Activated T-cell treated with anti-CD3 and anti-CD28 coated beads for 24 hours (primary cell): ENCODE data around the gene TMEM63C.
A peak's percentile ranks its signal among the peaks of the same experiment; 100 is the strongest.

Source experiments
- DNase-seq: peaks from one replicate; pipeline ENCODE4 v3.0.0-alpha.2; 2020; ENCODE audit warnings: low read depth

Gene TMEM63C

GRCh38 chr14:77197988-77198387 lies 16.4 kb downstream of the TMEM63C start:
- DNase-seq: no peak

- no peak for DNase-seq
Measured at GRCh38 chr14:77198561-77198960, 17.0 kb downstream of the TMEM63C start.

DNA sequence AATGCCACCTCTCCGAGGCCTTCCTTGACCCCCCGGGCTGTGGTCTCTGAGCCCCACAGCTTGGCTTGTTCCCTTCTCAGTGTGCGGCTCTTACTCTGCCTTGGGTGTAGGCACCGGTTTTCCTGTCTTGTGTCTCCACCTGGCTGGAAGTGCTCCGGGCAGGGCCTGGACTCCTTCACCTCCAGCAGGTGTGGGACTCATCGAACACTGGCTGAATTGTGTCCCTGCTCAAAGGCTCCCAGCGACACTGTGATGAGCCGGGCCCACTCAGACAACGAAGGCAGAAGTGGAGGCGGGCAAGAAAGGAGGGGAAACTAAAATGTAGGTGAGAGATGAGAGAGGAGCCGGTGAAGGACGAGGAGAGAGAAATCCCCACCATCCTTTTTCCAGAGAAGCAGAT lies 18.0 kb downstream of the TMEM63C start:
- no peak for DNase-seq

- DNase-seq: no peak
Measured at GRCh38 chr14:77200406-77200985, 18.9 kb downstream of the TMEM63C start.

GRCh38 chr14:77201696-77202095 lies 20.1 kb downstream of the TMEM63C start:
- no peak for DNase-seq

DNA sequence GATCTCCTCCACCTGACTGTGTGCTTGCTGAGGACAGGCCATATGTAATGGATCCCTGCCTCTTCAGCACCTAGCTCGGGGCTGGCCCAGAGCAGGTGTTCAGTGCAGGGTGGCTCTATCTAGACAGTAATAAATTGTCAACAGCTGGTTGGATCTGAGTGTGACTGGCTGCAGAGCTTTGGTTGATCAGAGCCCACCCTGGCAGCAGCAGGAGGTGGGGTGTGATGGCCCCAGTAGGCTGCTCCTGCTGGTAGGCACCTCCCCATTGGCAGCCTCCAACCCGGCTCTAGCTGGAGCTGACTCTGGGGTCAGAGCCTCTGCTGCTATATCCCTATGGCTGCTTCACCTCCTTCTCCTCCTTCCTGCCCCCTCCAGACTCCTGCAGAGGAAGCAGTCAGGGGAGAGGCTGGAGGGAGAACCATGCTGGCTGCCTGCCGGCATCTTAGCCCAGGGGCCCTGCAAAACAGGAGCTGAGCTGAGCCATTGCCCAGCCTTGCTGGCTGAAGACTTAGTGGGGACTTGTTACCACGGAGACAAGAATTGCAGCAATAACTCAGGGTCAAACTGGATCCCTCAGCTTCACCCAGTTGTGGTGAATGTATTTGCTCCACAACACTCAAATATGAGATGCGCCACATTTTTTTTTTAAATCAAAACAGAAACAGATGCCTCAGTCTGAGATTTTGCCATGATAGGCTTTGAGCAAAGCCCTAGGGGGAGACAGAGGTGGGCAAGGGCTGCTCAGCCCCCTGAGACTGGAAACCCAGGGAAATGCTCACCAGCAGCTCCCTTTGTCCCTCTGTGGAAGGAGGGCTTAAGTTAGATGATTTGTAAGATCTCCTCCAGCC lies 22.2 kb downstream of the TMEM63C start:
- no peak for DNase-seq

- no peak for DNase-seq
Measured at GRCh38 chr14:77204459-77204771, 22.8 kb downstream of the TMEM63C start.

DNA sequence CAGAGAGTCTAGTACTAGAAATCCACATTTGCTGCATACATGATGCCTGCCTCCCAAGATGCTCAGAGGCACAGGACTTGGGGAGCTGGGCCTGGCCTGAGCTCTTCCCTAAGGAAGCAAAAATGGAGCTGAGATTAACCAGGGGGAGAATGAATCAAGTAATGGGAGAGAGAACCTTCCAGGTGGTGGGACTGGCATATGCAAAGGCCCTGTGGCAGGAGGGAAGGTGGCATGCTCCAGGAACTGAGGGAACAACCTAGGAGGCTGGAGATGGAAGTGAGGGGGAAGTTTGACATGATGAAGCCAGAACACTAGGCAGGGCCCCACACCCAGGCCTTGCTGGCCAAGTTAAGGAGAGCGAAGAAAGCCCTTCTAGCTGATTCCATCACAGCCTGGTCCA lies 23.3 kb downstream of the TMEM63C start:
- DNase-seq: no peak

GRCh38 chr14:77205566-77205965 lies 24.0 kb downstream of the TMEM63C start:
- DNase-seq: no peak

DNA sequence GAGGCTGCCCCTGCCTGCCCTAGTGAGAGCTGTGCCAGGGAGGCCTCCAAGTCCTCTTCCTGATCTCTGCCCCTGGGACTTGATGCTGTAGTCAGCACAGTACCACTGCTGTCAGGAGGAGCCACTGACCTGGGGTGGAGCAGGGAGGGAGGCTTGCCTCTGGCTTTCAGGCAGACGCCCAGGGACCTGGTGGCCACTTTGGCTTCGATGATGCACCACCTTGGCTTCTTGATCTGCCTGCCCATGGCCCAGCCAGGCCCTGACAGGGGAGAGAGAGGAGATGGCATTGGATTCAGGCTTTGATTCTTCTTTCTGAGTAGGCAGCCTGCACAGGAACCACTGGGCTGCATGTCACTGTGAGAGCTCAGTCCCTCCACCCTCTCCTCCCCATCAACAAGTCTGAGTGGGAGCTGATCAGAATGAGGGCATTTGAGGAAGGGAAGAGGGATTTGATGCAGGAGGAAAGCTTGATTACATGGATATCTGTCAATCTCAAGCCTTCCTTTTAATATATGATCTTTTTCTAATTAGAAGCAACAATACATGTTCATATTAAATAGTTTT lies 24.7 kb downstream of the TMEM63C start:
- DNase-seq: no peak

GRCh38 chr14:77206877-77207389 lies 25.3 kb downstream of the TMEM63C start:
- no peak for DNase-seq

DNA sequence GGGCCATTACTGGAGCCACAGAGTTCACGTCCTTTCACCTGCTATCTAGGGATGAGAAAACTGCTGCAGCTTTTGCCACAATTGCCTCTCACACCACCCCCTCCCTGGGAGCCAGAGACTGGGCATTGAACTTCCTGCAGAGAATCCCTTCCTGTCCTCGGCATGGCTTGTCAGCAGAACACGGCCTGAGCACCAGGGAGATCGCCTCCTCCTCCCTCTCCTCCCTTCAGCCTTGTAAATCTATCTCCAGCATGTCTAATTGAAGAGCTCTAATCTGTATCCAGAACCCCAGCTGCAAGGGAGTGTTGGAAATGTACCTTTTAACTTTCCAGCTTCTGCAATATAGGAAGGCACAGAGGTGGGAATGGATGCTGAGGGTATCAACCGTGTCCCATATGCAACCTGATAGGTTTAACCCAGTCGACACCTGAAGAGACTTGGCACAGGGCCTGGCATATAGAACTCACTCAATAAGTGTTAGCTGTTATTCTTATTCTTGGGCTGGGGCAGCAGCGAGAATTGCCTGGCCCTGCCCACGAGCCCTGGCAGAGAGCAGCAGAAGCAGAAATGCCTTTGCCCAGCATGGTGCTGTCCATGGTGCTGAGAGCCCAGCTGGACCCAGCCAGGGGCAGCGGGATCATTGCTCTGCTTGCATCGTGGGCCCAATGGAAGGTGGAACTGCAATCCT lies 26.8 kb downstream of the TMEM63C start:
- DNase-seq: peak; percentile 16

DNA sequence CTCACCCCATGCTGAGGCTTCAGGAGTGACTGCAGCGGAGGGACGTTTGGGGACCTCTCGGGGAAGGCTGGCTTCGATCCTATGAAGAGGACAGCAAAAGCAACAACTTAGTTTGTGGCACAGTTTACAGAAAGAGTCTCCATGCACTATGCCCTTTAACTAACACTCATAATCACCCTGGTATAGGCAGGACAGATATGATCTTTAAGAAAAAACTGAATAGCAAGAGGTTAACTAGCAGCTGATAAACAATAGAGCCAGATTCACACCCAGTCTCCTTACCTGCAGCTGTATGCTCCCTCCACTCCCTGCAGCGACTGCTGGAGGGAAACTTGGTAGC lies 27.4 kb downstream of the TMEM63C start:
- no peak for DNase-seq

GRCh38 chr14:77212097-77212870 lies 30.7 kb downstream of the TMEM63C start:
- DNase-seq: no peak

GRCh38 chr14:77212943-77213678 lies 31.5 kb downstream of the TMEM63C start:
- peak; percentile 10 for DNase-seq

DNA sequence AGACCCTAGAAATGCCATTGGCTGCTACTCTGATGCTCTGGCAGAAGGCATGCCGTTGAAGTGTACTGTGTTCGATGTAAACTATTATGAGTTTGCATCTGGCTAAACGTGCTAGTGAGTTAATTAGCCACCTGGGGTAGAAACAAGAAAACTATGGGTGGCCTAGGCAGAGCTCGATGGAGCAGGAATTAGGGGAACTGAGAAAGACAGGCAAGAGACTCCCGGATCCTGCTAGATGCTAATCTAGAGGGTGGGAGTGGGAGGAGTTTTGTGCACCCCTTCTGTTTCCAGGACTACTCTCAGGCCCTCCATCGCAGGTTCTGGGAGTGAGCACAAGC lies 32.0 kb downstream of the TMEM63C start:
- no peak for DNase-seq

GRCh38 chr14:77214216-77214615 lies 32.6 kb downstream of the TMEM63C start:
- no peak for DNase-seq

DNA sequence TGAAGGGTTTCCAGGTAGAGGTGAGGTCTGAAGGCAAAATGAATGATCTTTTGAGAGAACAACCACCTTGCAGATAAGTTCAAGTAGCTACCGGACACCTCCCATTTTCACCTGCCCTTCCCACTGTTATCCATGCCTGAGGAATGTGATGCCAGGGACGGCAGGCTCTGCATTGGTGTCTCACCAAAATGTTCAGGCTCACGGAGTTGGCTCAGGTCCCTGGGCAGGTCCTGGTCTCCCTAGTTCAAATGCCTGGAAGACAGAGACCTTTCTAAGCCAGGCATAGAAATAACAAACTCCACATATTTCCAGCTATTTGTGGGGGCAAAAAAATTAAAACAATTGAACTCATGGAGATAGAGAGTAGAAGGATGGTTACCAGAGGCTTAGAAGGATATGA lies 36.0 kb downstream of the TMEM63C start:
- DNase-seq: no peak

GRCh38 chr14:77219591-77219990 lies 38.0 kb downstream of the TMEM63C start:
- no peak for DNase-seq

DNA sequence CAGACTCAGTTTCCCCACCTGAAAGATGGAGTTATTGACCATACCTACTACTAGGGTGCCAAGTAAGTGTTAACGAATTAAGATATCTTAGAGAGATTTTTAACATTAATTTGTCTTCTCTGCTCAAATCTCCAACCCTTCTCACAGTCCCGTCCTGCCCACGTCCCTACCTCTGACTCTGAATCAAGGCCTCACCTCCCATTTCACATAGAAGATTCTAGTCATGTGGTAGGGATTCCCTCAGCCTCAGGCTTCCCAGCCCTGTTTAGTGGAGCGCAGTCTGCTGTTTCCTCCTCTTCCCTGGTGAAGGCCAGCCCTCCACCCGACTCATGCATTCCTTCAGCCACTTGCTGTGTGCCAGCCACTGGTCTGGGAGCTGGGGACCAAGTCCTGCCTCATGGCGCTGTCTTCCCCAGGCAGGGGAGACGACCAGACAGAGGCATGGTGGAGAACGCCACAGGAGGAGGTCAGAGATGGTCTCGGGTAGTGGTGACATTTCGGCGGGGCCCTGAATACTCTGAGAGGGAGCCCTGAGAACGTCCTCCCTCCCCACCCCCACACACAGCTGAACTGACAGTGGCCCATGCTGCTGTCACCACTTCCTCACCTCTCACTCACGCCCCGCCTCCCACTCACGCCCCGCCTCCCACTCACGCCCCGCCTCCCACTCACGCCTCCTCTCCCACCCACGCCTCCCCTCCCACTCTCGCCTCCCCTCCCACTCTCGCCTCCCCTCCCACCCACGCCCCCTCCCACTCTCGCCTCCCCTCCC lies 38.8 kb downstream of the TMEM63C start:
- DNase-seq: no peak
